ENCODE measurements around the gene IGFL2.

DNA sequence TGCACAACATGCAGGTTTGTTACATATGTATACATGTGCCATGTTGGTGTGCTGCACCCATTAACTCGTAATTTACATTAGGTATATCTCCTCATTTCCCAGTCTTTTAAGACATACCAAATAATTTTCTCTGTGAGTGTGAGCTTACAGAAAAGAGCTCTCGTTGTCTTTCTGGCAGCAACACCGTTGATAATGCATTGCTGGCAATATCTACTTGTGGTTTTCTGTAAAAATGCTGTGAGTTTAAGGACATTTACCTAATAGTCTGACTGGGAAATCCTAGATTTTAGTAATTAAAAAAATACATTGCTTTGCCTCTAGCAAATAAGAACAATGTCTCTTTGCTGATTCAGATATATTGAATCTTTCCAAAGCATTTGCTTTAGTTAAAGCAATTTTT is 31.9 kb upstream of the IGFL2 start:
- TF ChIP-seq, protein P1, sequence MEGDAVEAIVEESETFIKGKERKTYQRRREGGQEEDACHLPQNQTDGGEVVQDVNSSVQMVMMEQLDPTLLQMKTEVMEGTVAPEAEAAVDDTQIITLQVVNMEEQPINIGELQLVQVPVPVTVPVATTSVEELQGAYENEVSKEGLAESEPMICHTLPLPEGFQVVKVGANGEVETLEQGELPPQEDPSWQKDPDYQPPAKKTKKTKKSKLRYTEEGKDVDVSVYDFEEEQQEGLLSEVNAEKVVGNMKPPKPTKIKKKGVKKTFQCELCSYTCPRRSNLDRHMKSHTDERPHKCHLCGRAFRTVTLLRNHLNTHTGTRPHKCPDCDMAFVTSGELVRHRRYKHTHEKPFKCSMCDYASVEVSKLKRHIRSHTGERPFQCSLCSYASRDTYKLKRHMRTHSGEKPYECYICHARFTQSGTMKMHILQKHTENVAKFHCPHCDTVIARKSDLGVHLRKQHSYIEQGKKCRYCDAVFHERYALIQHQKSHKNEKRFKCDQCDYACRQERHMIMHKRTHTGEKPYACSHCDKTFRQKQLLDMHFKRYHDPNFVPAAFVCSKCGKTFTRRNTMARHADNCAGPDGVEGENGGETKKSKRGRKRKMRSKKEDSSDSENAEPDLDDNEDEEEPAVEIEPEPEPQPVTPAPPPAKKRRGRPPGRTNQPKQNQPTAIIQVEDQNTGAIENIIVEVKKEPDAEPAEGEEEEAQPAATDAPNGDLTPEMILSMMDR (IDR thresholded peaks at IDR 0.05), result no peak
- TF ChIP-seq EZH2 (IDR thresholded peaks at IDR 0.05), result no peak
- TF ChIP-seq EZH2phosphoT487 (IDR thresholded peaks at IDR 0.05), result no peak
